Stimulated activated CD8-positive, alpha-beta memory T cell treated with anti-CD3 and anti-CD28 coated beads, Interleukin-15, amount 100 ng/mL, for 4 hours (primary cell): ENCODE measurements around the gene LGALS7.
"Not testable (repeated sequence)": the region's sequence is repeated elsewhere in the genome, so short reads cannot be mapped to it uniquely, and the experiment has no call there.

Experiments
- DNase-seq, 2 donors: peaks; one replicate each; pipeline ENCODE4 v3.0.0-alpha.2; 2020; ENCODE audit warnings: low read depth in 2 of 2

The LGALS7 gene

DNA sequence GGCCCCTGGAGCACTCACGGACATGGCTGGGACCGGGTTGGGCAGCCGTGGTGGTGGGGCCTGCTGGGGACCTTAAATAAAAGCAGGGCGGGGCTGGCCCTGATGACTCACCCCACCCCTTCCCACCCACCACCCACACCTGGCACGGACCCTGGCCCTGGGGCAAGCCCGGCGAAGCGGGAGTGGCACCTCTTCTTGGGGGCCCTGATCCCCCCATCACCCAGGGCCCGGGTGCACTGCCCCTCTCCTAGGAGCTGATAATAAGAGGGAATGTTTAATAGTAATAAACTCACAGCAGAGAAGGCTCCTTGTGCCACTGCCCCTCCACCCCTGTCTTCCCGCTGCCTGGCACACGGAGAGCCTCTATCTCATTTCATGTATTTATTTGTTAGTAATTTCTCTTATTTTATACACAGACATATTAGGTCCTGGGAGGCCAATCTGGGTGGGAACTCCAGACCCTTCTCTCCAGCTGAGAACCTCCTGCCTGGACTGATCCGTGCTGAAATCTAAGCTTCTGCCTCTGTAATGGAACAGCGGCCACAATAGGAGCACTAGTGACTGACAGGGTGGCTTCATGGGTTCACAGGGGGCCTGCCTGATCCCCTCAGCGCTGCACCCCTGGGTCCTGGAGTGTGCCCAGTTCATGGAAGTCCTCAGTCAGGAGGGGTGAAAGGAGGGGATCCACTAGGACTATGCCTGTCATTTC is at the start of gene LGALS7:
TSS of gene LGALS7 (minus strand) at position 49 of the 709 bp plus-strand sequence. CDS start at position 24, 25 bp downstream.
- no peak for DNase-seq

DNA sequence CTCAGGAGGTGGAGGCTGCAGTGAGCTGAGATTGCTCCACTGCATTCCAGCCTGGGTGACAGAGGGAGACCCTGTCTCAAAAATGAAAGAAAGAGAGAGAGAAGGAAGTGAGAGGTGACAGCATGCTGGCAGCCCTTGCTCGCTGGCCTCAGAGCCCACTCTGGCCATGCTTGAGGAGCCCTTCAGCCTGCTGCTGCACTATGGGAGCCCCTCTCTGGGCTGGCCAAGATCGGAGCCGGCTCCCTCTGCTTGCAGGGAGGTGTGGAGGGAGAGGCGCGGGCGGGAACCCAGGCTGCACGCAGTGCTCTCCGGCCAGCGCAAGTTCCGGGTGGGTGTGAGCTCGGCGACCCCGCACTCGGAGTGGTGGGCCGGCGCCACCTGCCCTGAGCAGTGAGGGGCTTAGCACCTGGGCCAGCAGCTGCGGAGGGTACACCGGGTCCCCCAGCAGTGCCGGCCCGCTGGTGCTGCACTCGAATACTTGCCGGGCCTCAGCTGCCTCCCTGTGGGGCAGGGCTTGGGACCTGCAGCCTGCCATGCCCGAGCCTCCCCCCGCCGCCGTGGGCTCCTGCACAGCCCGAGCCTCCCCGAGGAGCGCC is 48.0 kb upstream of the LGALS7 start:
- DNase-seq: not testable (repeated sequence)

DNA sequence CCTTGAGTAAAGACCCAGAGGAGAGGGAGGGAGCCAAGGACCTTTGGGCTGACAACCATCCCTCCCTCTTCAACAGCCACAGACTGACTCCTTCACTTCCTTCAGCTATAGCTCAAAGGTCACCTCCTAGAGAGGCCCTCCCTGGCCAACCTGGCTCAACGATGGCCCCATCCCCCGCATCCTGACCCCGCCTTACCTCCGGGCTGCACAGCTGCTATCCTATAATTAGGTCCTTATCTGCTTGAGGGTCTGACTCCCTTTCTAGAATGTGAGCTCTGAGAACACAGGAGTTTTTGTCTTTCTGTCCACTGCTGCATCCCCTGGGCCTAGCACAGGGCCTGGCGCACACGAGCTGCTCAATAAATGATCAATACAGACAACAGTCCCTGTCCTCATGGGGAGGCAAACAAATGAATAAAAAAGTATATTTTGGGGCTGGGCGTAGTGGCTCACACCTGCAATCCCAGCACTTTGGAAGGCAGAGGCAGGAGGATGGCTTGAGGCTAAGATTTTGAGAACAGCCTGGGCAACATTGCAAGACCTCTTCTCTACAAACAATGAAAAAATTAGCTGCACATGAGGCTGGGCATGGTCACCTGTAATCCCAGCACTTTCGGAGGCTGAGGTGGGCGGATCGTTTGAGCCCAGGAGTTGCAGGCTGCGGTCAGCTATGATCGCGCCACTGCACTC is 46.1 kb upstream of the LGALS7 start:
- DNase-seq: no peak

DNA sequence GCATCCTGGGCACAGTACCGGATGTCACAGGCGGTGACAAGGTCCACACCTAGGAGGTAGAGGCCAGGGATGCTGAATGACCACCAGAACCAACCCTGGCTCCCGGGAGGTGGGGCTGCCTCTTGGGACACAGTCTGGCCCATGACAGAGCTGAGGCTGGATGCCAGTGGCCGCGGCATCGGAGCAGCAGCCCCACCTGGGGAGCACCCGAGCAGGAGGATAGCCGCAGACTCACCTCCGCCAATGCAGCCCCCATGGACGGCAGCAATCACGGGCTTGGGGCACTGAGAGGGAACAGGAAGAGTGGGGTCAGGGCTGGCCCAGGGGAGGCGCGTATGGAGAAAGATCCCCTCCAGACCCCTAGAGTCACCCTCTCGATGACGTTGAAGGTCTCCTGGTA is 43.8 kb upstream of the LGALS7 start:
- no peak for DNase-seq

DNA sequence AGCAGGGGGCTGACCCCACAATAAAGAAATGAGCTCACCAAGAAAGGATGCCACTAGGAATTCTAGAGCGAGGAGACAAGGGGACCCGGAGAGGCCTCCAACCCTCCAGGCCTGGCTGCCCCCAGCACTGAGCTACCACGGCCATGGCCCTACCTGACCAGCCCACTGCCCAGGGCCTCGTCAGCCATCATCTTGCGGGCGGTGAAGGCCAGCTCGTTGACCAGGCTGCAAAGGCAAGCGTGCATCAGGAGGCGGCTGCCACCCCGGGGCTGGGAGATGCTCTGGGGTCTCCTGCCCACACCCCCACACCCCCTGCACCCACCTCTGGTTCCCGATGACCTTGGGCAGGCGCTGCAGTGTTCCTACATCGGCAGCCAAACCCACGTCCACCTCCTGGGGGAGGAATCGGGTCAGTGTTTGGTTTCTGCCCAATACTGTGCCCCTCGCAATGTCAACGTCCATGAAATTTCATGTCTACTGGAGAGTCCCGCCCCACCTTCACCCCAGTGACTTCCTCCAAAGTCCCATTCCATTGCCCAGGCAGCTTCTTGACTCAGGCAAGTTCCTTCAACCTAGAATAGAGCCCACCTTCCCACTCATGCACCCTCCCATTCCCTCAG is 42.9 kb upstream of the LGALS7 start:
- DNase-seq: no peak

DNA sequence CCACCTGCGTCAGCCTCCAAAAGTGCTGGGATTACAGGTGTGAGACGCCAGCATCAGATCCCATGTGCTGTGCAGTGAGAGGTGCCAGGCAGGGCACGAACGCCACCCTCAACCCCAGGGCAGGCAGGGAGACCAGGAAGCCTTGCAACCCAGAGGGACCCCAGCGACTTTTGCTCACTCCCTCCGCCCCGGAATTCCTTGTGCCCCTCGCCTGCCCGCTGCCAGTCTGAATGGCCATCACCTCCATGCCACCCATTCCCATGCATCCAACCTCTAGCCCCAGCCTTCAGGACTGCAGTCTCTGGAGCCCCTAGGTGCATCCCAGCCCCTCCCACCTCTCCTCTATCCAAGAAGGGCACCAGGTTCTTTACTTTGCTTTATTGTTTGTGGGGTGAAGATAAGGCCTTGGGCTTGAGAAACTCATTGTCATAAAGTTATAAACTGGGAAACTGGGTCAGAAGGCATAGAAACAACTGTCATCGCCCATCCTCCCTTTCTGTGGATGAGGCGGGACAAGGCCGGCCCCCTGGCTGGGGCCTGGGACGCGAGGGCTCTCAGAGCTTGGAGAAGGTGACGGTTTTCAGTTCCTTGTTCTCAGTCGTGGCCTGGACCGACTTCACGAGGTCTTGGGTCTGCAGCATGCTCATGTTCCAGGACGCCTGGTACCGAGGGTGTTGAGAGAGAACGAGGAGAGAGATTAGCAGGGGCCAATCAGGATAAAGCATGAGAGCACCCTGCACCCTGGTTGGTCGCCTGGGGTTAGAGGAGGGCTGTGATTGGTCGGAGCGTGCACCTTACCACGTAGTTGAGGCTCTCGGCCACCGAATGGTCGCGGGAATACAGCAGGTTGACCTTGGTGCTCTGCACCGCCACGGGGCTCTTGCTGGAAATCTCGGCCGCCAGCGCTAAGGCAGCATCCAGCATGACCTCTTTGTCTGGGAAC is 42.0 kb upstream of the LGALS7 start:
- DNase-seq: no peak

DNA sequence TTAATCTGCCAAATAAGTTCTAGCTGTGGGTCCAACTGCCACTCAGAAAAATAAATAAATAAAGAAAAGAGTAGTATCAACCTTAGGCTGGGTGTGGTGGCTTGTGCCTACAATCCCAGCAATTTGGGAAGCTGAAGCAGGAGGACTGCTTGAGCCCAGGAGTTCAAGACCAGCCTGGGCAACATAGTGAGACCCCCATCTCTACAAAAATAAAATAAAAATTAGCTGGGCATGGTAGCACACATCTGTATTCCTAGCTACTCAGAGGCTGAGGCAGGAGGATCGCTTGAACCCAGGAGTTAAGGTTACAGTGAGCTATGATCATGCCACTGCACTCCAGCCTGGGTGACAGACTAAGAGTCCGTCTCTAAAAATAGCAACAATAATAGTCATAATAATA is 40.6 kb upstream of the LGALS7 start:
- not testable (repeated sequence) for DNase-seq

DNA sequence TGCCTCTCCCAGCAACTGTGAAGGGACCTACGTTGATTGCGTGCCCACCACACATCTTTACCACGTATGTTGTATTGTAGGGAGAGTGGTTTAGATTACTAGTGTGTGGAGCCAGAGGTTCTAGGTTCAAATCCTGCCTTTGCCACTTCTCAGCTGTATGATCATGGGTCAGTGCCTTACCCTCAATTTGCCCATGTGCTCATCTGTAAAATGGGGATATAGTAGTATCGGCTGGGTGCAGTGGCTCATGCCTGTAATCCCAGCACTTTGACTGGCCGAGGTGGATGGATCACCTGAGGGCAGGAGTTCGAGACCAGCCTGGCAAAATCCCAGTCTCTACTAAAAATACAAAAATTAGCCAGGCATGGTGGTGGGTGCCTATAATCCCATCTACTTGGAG is 40.0 kb upstream of the LGALS7 start:
- DNase-seq: no peak

DNA sequence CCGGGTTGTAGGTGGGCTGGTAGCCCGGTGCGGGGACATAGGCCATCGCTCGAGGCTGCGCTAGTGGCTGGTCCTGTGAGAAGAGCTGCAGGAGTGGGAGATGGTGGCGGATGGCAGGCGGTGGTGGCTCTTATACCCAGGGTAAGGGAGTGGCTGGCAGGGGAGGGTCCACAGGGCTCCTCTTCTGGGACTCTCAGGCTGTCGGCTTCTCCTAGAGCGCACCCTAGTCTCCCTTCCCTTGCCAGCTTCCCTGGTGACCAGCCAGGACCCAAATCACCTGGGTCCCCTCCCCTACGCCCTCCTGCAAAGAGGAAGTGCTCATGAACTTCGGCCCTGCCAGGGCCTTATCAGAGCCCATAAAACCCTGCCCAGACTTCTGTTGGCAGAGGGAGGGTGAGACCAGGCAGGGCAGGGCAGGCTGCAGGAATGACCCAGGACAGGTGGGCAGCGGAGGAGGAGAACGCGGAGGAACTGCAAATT is 39.6 kb upstream of the LGALS7 start, which contains the start of gene LGALS4:
TSS of gene LGALS4 (minus strand) at position 105 of the 480 bp plus-strand sequence. CDS start at position 46, 59 bp downstream.
- no peak for DNase-seq

DNA sequence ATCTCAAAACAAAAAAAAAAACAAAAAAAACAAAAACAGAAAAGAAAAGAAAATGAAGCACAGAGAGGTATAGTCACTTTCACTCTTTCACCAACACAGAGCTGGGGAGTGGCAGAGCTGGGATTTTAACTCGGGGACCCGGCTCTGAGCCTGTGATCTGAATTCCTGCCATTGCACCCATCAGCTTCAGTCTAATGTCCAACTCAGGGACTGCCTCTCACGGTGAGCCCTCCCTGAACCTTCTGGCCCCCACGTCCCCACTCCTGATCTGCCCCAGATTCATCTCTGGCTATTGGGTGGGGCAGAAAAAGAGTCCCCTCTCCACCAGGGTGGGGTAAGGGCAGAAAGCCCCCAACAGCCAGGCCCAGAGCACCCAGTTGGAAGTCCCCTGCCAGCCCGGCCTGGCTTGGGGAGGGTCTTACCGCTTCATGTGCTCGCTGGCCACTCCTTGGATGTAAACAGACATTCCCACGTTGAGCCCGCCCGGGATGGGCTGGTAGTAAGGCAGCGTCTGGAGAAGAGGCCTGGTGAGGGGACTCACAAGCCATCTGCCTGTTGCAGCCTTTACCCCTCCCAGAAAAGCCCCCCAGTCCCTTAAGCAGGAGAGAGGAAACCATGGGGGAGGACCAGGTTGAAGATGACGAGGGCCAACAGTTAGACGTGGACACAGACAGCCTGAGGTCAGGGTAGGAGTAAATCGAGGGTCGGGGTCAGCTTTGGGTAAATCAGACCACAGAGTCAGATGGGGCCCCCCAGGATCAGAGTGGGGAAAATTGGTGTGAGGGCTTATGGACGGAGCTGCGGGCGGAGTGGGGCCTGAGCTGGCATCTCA is 38.9 kb upstream of the LGALS7 start:
- no peak for DNase-seq

DNA sequence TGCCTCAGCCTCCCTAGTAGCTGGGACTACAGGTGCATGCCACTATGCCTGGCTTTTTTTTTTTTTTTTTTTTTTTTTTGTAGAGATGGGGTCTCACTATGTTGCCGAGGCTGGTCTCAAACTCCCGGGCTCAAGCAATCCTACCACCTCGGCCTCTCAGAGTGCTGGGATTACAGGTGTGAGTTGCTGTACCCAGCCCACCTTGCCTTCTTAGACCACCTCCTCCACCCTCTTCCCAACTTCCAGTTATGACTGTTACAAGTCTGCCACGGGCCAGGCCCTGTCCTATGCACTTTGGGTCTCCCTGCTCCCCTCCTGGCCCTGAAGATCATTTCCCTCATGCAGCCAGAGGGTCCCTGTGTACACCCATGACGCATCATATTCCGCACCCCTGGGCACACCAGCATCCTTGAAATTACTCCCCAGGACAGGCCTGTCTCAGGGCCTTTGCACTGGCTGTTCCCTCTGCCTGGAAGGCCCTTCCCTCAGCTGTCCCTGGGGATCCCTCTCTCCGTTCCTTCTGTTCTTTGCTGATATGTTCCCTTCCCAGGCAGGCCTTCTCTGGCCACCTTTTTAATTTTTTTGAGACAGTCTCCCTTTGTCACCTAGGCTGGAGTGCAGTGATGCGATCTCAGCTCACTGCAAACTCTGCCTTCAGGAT is 36.4 kb upstream of the LGALS7 start:
- DNase-seq: no peak

DNA sequence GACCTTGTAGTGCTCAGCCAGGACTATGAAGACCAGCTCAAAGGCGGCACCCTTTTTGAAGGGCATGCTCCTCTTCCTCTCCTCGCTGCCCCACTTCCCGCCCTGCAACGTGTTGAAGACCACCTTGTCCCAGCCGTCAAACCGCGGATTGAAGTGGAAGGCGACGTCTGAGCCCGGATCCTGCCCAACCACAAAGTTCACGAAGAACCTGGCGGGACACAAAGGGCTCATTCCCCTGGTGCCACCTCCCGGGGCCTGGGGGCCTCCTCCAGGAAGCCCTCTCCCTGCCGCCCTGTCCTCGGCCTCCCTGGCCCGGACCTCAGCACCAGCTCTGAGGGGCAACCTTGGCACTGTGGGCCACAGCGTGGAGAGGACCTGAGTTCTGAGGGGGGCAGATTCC is 35.4 kb upstream of the LGALS7 start:
- no peak for DNase-seq

DNA sequence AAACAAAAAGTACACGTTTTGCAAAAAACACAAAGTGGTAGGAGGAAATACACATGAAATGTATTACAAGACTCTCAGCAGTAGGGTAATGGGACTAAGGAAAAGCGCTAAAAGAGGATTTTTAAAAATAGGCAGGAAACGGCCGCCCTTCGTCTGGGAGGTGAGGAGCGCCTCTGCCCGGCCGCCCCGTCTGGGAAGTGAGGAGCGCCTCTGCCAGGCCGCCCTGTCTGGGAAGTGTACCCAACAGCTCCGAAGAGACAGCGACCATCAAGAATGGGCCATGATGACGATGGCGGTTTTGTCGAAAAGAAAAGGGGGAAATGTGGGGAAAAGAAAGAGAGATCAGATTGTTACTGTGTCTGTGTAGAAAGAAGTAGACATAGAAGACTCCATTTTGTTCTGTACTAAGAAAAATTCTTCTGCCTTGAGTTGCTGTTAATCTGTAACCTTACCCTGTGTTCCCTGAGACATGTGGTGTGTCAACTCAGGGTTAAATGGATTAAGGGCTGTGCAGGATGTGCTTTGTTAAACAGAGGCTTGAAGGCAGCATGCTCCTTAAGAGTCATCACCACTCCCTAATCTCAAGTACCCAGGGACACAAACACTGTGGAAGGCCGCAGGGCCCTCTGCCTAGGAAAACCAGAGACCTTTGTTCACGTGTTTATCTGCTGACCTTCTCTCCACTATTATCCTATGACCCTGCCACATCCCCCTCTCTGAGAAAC is 34.2 kb upstream of the LGALS7 start:
- DNase-seq: not testable (repeated sequence)

DNA sequence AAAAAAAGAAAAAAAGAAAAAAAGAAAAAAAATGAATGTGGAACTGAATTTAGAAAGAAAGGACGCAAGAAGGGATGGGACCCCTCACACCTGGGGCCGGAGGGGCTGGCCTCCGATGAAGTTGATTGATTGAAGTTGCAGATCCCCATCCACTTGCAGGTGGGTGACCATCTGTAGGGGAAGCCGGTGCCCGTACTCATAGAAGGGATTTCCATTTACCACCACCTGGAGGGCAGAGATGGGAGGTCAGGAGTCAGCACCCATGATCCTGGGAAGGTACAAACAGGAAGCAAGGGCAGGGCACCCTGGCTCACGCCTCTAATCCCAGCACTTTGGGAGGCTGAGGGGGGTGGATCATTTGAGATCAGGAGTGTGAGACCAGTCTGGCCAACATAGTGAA is 33.1 kb upstream of the LGALS7 start:
- no peak for DNase-seq

DNA sequence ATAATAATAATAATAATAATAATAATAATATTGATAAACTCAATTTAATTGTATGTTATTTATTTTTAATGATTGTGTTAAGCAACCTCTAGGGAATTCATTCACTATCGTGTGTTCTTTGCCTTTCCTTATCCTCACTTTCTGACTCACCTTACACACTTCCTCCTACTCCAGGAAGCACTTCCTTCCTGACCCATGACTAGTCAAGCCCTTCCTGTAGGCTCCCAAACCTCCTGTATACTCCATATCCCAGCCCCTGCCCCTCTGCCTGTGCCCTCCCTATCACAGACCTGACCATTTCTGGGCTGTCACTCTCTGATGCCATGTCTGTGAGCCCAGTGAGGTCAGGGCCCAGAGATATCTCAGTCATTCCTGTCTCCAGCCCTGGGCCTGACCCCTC is 31.9 kb upstream of the LGALS7 start:
- no peak for DNase-seq

DNA sequence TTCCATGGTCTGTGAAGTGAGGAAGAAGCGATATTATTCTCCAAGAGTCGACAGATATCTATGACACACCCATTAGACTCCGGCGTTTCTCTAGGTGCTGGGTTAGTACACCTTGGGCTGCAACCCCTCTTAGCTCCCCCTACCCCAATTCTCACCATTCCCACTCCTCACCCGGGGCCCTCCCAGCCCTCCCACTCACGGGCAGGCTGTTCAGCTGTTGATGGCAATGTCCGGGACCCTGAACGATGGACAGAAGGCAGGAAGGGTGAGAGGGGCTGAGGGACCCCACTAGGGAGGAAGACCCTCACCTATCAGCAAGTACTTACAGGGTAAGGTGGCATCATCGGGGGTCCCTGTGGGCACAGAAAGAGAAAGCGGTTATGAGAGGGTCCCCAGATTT is 30.2 kb upstream of the LGALS7 start:
- no peak for DNase-seq

DNA sequence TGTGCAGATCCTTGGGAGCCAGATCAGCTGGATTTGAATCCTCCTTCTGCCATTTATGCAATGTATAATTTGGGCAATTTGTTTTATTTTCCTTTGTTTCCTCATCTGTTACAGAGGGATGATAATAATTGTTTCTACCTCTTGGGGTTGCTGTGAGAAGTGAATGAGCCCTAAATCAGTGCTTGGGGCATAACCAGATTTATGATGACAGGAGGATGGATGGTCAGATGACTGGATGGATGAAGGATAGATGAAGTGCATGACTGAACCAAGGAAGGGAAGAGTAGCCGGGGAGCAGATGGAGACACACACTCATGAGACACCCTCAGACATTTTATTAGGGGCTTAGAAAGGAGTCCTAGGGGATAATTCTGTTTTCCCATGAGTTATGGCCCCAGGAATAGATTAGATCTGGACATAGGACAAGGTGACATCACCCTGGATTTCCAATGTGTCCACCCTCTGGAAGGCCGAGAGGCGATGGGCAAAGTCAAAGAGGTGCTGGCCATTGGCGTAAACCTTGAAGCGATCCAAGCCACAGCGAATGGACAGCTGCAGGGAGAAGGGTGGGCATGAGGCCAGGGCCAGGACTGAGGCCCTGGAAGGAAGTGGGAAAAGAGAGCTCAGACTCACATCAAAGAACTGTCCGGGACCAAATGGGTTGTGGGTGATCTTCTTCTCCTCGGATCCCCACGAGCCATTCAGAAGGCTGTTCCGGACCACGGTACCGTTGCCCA is 28.2 kb upstream of the LGALS7 start:
- no peak for DNase-seq

DNA sequence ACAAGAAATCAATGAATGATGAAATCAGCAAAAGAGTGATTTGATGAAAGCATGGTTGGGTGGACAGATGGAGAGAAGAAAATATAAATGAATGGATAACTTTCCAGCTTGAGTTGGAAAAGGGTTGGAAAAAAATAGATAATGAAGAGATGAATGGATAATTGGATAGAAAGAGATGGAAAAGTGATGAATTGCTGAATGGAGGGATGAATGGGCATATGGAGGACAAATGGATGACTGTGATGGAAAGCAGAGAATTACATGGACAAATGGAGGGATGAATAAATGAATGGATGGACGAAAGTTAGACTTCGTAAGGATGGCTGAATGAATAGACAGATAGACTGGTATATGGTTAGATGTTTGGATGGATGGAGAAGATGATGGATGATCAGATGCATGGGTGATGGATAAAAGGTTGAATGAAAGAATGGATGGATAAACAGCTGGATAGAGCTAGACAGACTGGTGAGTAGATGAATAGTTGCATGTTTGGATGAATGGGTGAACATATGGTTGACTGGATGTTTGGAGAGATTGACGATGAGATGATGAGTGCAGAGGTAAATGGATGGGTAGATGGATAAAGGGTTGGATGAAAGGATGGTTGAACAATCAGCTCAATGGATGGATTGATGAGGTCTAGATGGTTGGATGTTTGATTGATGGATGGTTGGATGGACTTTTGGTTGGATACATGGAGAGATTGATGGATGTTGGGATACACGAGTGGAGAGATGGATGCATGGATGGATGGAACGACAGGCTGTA is 27.4 kb upstream of the LGALS7 start:
- DNase-seq: no peak
